Measurements from ENCODE around the gene RILPL2.

RILPL2 gene

GRCh38 chr12:123472438-123472849 is 36.0 kb upstream of the RILPL2 start:
- ATAC-seq, result no peak
- TF ChIP-seq GLIS3 (CRISPR knock-in tag; IDR thresholded peaks at IDR 0.05) (no peak), ARNTL (CRISPR knock-in tag; IDR thresholded peaks at IDR 0.05; ENCODE audit: borderline replicate concordance, low read depth) (no peak), TSHZ2 (CRISPR knock-in tag; IDR thresholded peaks at IDR 0.05) (no peak), TCF4 (CRISPR knock-in tag; IDR thresholded peaks at IDR 0.05; ENCODE audit: borderline replicate concordance) (no peak), ZNF565 (CRISPR knock-in tag; conservative IDR thresholded peaks at IDR 0.05; ENCODE audit: low read depth) (no peak), SNAI2 (CRISPR knock-in tag; IDR thresholded peaks at IDR 0.05) (no peak), ZFP30 (CRISPR knock-in tag; IDR thresholded peaks at IDR 0.05) (no peak), ZNF8 (CRISPR knock-in tag; IDR thresholded peaks at IDR 0.05) (no peak), PATZ1 (CRISPR knock-in tag; IDR thresholded peaks at IDR 0.05; ENCODE audit: borderline replicate concordance) (no peak), ZNF70 (CRISPR knock-in tag; IDR thresholded peaks at IDR 0.05) (no peak), OSR1 (CRISPR knock-in tag; IDR thresholded peaks at IDR 0.05) (no peak), RARB (CRISPR knock-in tag; IDR thresholded peaks at IDR 0.05) (no peak), ZC3H10 (CRISPR knock-in tag; IDR thresholded peaks at IDR 0.05) (no peak), ESRRG (CRISPR knock-in tag; IDR thresholded peaks at IDR 0.05) (no peak), PPARA (CRISPR knock-in tag; IDR thresholded peaks at IDR 0.05; ENCODE audit: borderline replicate concordance) (no peak), CREB5 (CRISPR knock-in tag; IDR thresholded peaks at IDR 0.05; ENCODE audit: low read depth) (no peak), TOX (CRISPR knock-in tag; IDR thresholded peaks at IDR 0.05; ENCODE audit: borderline replicate concordance) (no peak), ISL1 (CRISPR knock-in tag; IDR thresholded peaks at IDR 0.05) (no peak), ZFP3 (CRISPR knock-in tag; IDR thresholded peaks at IDR 0.05) (no peak)
- TF ChIP-seq, protein P1, sequence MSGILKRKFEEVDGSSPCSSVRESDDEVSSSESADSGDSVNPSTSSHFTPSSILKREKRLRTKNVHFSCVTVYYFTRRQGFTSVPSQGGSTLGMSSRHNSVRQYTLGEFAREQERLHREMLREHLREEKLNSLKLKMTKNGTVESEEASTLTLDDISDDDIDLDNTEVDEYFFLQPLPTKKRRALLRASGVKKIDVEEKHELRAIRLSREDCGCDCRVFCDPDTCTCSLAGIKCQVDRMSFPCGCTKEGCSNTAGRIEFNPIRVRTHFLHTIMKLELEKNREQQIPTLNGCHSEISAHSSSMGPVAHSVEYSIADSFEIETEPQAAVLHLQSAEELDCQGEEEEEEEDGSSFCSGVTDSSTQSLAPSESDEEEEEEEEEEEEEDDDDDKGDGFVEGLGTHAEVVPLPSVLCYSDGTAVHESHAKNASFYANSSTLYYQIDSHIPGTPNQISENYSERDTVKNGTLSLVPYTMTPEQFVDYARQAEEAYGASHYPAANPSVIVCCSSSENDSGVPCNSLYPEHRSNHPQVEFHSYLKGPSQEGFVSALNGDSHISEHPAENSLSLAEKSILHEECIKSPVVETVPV (CRISPR knock-in tag; IDR thresholded peaks at IDR 0.05), result no peak

- ATAC-seq, result no peak; the same call in 2 of the 3 replicates
- TF ChIP-seq GLIS3 (CRISPR knock-in tag; IDR thresholded peaks at IDR 0.05), result no peak
- TF ChIP-seq BACH2 (CRISPR knock-in tag; IDR thresholded peaks at IDR 0.05; ENCODE audit: borderline replicate concordance), result no peak
- no peak for TF ChIP-seq ZNF565 (CRISPR knock-in tag; conservative IDR thresholded peaks at IDR 0.05; ENCODE audit: low read depth)
- TF ChIP-seq SNAI2 (CRISPR knock-in tag; IDR thresholded peaks at IDR 0.05), result no peak
- no peak for TF ChIP-seq TOX (CRISPR knock-in tag; IDR thresholded peaks at IDR 0.05; ENCODE audit: borderline replicate concordance)
- TF ChIP-seq, protein P2, sequence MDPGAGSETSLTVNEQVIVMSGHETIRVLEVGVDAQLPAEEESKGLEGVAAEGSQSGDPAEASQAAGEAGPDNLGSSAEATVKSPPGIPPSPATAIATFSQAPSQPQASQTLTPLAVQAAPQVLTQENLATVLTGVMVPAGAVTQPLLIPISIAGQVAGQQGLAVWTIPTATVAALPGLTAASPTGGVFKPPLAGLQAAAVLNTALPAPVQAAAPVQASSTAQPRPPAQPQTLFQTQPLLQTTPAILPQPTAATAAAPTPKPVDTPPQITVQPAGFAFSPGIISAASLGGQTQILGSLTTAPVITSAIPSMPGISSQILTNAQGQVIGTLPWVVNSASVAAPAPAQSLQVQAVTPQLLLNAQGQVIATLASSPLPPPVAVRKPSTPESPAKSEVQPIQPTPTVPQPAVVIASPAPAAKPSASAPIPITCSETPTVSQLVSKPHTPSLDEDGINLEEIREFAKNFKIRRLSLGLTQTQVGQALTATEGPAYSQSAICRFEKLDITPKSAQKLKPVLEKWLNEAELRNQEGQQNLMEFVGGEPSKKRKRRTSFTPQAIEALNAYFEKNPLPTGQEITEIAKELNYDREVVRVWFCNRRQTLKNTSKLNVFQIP (CRISPR knock-in tag; IDR thresholded peaks at IDR 0.05; ENCODE audit: borderline replicate concordance, low read depth), result no peak
- TF ChIP-seq ZC3H10 (CRISPR knock-in tag; IDR thresholded peaks at IDR 0.05), result no peak
- no peak for TF ChIP-seq ZFP30 (CRISPR knock-in tag; IDR thresholded peaks at IDR 0.05)
- TF ChIP-seq PPARA (CRISPR knock-in tag; IDR thresholded peaks at IDR 0.05; ENCODE audit: borderline replicate concordance), result no peak
- TF ChIP-seq CSDC2 (CRISPR knock-in tag; IDR thresholded peaks at IDR 0.05), result no peak
- TF ChIP-seq, protein P1 (CRISPR knock-in tag; IDR thresholded peaks at IDR 0.05), result no peak
- no peak for TF ChIP-seq TCF4 (CRISPR knock-in tag; IDR thresholded peaks at IDR 0.05; ENCODE audit: borderline replicate concordance)
- no peak for TF ChIP-seq TSHZ2 (CRISPR knock-in tag; IDR thresholded peaks at IDR 0.05)
- TF ChIP-seq CREB5 (CRISPR knock-in tag; IDR thresholded peaks at IDR 0.05; ENCODE audit: low read depth), result no peak
- TF ChIP-seq ISL1 (CRISPR knock-in tag; IDR thresholded peaks at IDR 0.05), result no peak
- TF ChIP-seq RARB (CRISPR knock-in tag; IDR thresholded peaks at IDR 0.05), result no peak
- TF ChIP-seq ESRRG (CRISPR knock-in tag; IDR thresholded peaks at IDR 0.05), result no peak
These were observed 35.0 kb upstream of the RILPL2 start for GRCh38 chr12:123471374-123472068.

Measured in SK-N-SH treated with all-trans-retinoic acid at 6 μM for 48 hours (cell line).